GM18858 (cell line): ENCODE results near the gene KIR3DL2.
"Not testable (repeated sequence)": the region's sequence is repeated elsewhere in the genome, so short reads cannot be mapped to it uniquely, and the experiment has no call there.

Experiments
- ATAC-seq: cut with Tn5 transposase; IDR thresholded peaks from one replicate; pipeline ENCODE4 v1.9.1; 2021; ENCODE audit not compliant: unreplicated experiment

Gene KIR3DL2

GRCh38 chr19:54850061-54850640, at the start of gene KIR3DL2:
Gene KIR3DL2 (plus strand): TSS chr19:54850443. CDS start chr19:54850476, 33 bp downstream.
- not testable (repeated sequence) for ATAC-seq

- no peak for ATAC-seq
These were observed 46.8 kb upstream of the KIR3DL2 start, which contains the start of gene KIR2DL4 for GRCh38 chr19:54803410-54803809. Gene KIR2DL4 (plus strand): TSS chr19:54803610. CDS start chr19:54803652, 42 bp downstream.

- no peak for ATAC-seq
These were observed 46.1 kb upstream of the KIR3DL2 start for GRCh38 chr19:54804101-54804500.

- ATAC-seq = no peak
These were observed 45.7 kb upstream of the KIR3DL2 start for GRCh38 chr19:54804571-54804970.

DNA sequence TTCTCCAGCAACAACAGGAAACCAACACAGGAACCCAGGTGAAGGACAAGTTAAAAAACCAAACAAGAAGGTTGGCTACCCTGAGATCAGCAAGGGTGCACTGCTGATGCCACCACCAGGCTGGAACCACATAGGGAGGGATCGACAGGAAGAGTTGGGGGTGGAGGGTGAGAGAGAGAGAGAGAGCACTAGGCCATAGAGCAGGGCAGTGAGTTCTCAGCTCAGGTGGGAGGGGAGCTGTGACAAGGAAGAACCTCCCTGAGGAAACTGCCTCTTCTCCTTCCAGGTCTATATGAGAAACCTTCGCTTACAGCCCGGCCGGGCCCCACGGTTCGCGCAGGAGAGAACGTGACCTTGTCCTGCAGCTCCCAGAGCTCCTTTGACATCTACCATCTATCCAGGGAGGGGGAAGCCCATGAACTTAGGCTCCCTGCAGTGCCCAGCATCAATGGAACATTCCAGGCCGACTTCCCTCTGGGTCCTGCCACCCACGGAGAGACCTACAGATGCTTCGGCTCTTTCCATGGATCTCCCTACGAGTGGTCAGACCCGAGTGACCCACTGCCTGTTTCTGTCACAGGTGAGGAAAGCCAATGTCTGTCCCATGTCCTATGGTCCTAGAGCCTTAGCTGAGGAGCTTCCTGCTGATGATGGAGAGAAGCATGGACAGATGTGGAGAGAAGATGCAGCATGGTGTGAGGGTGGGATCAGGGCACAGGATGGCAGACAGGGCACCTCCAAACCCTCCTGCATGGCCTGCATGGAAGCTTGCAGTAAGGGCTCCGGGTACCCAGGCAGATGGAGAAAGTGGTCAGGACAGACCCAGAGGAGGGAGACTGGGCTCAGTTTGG, 44.4 kb upstream of the KIR3DL2 start:
- no peak for ATAC-seq

GRCh38 chr19:54806516-54806838, 43.8 kb upstream of the KIR3DL2 start:
- ATAC-seq = no peak

DNA sequence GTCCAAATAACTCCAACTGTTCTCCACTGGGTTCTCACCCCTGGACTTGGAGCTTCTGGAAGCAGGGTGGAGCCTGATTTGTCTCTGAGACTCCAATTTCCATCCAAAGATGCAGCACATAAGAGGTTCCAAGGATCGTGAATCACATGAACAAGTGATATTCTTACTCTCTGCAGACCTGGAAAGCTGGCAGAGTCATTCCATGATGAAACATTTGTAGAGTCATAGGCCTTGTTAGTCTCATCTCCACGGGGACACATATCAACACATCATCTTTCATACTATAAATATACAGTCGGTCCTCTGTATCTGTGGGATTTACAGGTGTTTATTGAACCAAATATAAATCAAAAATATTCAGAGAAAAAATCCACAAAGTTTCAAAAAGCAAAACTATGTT, 35.7 kb upstream of the KIR3DL2 start:
- ATAC-seq = not testable (repeated sequence)

DNA sequence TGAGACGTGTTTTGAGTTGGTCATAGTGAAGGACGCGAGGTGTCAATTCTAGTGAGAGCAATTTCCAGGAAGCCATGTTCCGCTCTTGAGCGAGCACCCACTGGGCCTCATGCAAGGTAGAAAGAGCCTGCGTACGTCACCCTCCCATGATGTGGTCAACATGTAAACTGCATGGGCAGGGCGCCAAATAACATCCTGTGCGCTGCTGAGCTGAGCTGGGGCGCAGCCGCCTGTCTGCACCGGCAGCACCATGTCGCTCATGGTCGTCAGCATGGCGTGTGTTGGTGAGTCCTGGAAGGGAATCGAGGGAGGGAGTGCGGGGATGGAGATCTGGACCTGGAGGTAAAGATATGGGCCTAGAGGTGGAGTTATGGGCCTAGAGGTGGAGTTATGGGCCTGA, 34.0 kb upstream of the KIR3DL2 start, which contains the start of gene KIR3DL1:
KIR3DL1 (plus strand) TSS at position 218 of the 400 bp plus-strand sequence.
- ATAC-seq = not testable (repeated sequence)

DNA sequence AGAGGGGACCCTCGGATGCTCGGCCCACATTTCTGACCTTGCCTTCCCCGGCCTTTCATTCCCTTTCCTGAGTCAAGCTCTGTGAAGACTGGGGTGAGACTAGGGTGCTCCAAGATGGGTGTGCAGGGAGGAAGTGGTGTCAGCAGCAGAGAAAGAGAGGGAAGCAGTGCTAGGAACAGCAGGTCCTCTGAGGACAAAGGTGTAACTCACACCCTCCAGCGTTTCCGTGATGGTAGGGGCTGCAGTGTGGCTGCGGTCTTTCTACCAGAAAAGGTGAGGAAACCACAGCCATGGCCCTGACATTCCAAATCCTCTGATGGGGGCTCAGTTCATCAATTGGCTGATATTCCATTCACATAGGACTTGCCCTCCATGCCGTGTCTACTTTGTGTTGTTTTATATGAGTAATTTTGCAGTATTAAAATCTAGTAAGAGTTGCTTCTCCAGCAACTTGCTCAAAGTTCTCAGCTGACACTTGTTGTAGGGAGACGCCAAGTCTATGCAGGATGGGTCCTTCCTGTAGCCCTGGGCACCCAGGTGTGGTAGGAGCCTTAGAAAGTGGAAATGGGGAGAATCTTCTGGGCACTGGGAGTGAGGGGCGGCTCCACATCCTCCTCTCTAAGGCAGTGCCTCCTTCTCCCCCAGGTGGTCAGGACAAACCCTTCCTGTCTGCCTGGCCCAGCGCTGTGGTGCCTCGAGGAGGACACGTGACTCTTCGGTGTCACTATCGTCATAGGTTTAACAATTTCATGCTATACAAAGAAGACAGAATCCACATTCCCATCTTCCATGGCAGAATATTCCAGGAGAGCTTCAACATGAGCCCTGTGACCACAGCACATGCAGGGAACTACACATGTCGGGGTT, 32.3 kb upstream of the KIR3DL2 start:
- no peak for ATAC-seq

GRCh38 chr19:54824416-54824815, 25.8 kb upstream of the KIR3DL2 start:
- ATAC-seq = not testable (repeated sequence)

DNA sequence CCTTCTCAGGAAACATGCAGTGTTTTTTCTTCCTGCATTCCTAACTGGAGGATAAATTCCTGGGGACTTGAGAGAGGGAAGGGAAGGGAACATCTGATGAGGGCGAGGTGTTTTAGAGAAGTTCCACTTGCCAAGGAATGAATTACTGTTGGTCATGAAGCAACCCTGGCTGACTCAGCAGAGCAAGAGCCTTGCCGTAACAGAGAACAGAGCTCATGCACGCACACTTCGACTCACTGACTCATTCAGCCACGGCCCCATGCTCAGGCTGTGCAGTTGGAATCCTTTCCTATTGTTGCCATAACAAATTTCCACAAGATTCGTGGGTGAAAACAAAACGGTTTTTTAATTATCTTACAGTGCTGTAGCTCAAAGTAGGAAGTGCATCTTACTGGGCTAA, 24.9 kb upstream of the KIR3DL2 start:
- not testable (repeated sequence) for ATAC-seq

DNA sequence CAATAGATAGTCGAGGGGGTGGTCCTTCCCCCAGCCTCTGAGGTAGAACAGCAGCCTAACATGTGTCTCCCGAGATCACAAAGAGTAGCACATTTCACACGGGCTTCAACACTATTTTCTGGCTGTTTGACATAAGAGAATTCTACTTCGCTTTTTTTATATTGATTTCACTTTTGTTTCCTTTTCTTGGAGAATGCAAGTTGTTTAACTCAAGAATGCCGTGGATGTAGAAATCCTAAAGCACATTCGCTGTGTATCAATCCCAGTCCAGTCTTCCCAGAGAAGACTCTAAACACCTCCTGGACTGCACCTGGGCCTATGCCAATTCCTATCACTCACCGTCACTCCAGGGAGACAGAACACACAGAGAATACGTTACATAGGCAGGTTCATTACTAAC, 22.2 kb upstream of the KIR3DL2 start:
- not testable (repeated sequence) for ATAC-seq

- not testable (repeated sequence) for ATAC-seq
These were observed 17.7 kb upstream of the KIR3DL2 start, which contains the start of gene KIR2DS4 for GRCh38 chr19:54832496-54832895. Gene KIR2DS4 (plus strand): TSS chr19:54832676.

- not testable (repeated sequence) for ATAC-seq
These were observed 15.1 kb upstream of the KIR3DL2 start for GRCh38 chr19:54835126-54835525.

GRCh38 chr19:54837522-54837921, 12.7 kb upstream of the KIR3DL2 start:
- not testable (repeated sequence) for ATAC-seq

GRCh38 chr19:54843171-54843570, 7.1 kb upstream of the KIR3DL2 start:
- not testable (repeated sequence) for ATAC-seq

GRCh38 chr19:54850930-54851329, 687 bp downstream of the KIR3DL2 start:
- ATAC-seq = no peak

DNA sequence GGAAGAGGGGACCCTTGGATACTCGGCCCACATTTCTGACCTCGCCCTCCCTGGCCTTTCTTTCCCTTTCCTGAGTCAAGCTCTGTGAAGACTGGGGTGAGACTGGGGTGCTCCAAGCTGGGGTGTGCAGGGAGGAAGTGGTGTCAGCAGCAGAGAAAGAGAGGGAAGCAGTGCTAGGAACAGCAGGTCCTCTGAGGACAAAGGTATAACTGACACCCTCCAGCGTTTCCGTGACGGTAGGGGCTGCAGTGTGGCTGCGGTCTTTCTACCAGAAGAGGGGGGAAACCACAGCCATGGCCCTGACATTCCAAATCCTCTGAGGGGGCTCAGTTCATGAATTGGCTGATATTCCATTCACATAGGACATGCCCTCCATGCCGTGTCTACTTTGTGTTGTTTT, 1.1 kb downstream of the KIR3DL2 start:
- ATAC-seq = no peak

DNA sequence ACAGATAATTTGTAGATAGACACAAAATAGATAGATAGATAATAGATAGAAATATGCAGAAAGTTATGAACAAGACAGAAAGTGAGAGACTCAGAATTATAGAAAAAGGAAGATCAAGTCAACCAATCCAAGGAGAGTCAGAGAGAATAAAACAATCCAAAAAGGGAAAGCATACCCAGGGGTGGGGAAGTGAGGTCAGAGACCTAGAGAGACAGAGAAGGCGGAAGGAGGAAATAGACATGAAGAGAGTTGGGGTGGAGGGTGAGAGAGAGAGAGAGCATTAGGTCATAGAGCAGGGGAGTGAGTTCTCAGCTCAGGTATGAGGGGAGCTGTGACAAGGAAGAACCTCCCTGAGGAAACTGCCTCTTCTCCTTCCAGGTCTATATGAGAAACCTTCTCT, 5.0 kb downstream of the KIR3DL2 start:
- not testable (repeated sequence) for ATAC-seq

GRCh38 chr19:54858476-54858875, 8.2 kb downstream of the KIR3DL2 start:
- ATAC-seq = not testable (repeated sequence)

GRCh38 chr19:54859421-54859820, 9.2 kb downstream of the KIR3DL2 start:
- not testable (repeated sequence) for ATAC-seq
